ENCODE data around the gene MEOX2. TPM values are rescaled to one million over a fixed set of nuclear protein-coding genes. Genes with fewer than 3 reads are reported as not detected.

Gene MEOX2
- total RNA-seq, 1 experiment from 2014 or later, result not detected

DNA sequence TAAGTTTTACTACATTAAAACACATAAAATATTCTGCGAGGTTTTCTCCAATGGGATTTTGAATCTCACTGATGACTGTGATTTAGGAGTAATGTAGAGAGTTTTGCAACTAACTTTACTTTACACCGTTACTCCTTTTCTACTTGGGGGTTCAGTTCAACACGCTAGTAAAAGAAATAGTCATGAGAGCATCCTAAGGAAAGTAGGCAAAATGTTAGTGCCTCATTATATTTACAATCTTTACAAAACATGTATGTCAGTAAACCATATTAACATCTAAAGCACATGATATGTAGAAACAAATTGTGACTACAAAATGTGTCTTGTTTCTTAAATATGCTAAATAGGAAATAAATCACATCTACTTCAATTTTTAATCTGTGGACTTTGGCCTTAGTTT, 6.0 kb downstream of the MEOX2 start:
- H3K36me3 Mint-ChIP-seq (ENCODE audit: insufficient read depth in 1 of 3, low read depth in 3 of 3), result no peaks in the 10 kb centered on the region
- WGBS (ENCODE audit: extremely low coverage, insufficient read length, low lambda C conversion rate), result no CpG with 5 or more reads among the region's 3 CpGs
- TF ChIP-seq, protein P1, sequence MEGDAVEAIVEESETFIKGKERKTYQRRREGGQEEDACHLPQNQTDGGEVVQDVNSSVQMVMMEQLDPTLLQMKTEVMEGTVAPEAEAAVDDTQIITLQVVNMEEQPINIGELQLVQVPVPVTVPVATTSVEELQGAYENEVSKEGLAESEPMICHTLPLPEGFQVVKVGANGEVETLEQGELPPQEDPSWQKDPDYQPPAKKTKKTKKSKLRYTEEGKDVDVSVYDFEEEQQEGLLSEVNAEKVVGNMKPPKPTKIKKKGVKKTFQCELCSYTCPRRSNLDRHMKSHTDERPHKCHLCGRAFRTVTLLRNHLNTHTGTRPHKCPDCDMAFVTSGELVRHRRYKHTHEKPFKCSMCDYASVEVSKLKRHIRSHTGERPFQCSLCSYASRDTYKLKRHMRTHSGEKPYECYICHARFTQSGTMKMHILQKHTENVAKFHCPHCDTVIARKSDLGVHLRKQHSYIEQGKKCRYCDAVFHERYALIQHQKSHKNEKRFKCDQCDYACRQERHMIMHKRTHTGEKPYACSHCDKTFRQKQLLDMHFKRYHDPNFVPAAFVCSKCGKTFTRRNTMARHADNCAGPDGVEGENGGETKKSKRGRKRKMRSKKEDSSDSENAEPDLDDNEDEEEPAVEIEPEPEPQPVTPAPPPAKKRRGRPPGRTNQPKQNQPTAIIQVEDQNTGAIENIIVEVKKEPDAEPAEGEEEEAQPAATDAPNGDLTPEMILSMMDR (conservative IDR thresholded peaks at IDR 0.05), result no peak

More for the DNA sequence above, 6.0 kb downstream of the MEOX2 start:
- Histone ChIP-seq H4K91ac (ENCODE audit: insufficient read length, low read depth, low read length) (no peak overlapping the region), H3K4me1 (ENCODE audit: insufficient read depth, low read length) (no peaks in the 10 kb centered on the region), H3K23me2 (ENCODE audit: insufficient read length, low read depth, low read length, poor library complexity, severe bottlenecking) (peaks cover 3% of the 10 kb centered on the region), H3K9ac (ENCODE audit: extremely low read depth, insufficient read length, low read length) (no peak overlapping the region), H3K4ac (ENCODE audit: low read depth, low read length) (no peak overlapping the region), H4K5ac (ENCODE audit: insufficient read length, low read depth, low read length) (no peak overlapping the region), H3K79me2 (ENCODE audit: insufficient read depth, low read length) (no peaks in the 10 kb centered on the region), H3K23ac (ENCODE audit: insufficient read length, low read depth, low read length) (no peak overlapping the region), H2AFZ (ENCODE audit: low read length) (no peak overlapping the region), H3K9me3 (ENCODE audit: control insufficient read depth, low read depth, low read length) (no peaks in the 10 kb centered on the region), H3K18ac (ENCODE audit: insufficient read length, low read depth, low read length) (no peak overlapping the region), H4K8ac (replicated peaks; ENCODE audit: insufficient read length, low read depth, low read length) (no peak overlapping the region), H2BK120ac (ENCODE audit: low read depth, low read length, poor library complexity, severe bottlenecking) (no peak overlapping the region), H2BK15ac (ENCODE audit: low read depth, low read length) (no peak overlapping the region), H3K27me3 (ENCODE audit: insufficient read depth, low read length) (peaks cover 7% of the 10 kb centered on the region; the same call in 1 of the 2 replicates), H3K14ac (ENCODE audit: insufficient read depth, low read length) (no peak overlapping the region), H2BK5ac (ENCODE audit: insufficient read length, low read length) (no peak overlapping the region), H2BK12ac (ENCODE audit: insufficient read length, low read depth, low read length) (no peak overlapping the region), H2AK5ac (ENCODE audit: insufficient read length, low read length) (no peak overlapping the region), H3K4me2 (ENCODE audit: insufficient read depth, insufficient read length, low read length) (no peak overlapping the region), H4K20me1 (ENCODE audit: control insufficient read depth, insufficient read depth, insufficient read length) (peaks cover under 1% of the 10 kb centered on the region), H3K79me1 (ENCODE audit: insufficient read depth, low read depth, low read length, poor library complexity, severe bottlenecking) (no peaks in the 10 kb centered on the region), H3T11ph (ENCODE audit: low read length) (no peak overlapping the region), H3K27ac (ENCODE audit: insufficient read length, low read depth, low read length) (no peak overlapping the region), H3K56ac (ENCODE audit: insufficient read length, low read depth, low read length) (no peak overlapping the region), H2BK20ac (ENCODE audit: low read depth, low read length, poor library complexity, severe bottlenecking) (no peak overlapping the region)
- H3K9me3 Mint-ChIP-seq, result no peaks in the 10 kb centered on the region
- H3K27me3 Mint-ChIP-seq (ENCODE audit: low read depth), result peaks cover 32% of the 10 kb centered on the region
- no peak overlapping the region for H3K27ac Mint-ChIP-seq
- no peak overlapping the region for H3K4me3 Mint-ChIP-seq
- no peak for DNase-seq
- H3K4me1 Mint-ChIP-seq, result peaks cover 2 to 7% of the 10 kb centered on the region in 2 experiments; a peak in 3 of 4 replicates
